Kidney (tissue), 14 donors: ENCODE data around the gene CLASP1. TPM values are rescaled to one million over a fixed set of nuclear protein-coding genes. Genes with fewer than 3 reads are reported as not detected.

Experiments used
- DNase-seq, 5 donors: peaks; one replicate each; pipeline ENCODE4 v3.0.0-alpha.2; 2013 to 2020
- FAIRE-seq: peaks from 2 replicates; lab custom pipeline; 2012; peaks lifted over from hg19 to GRCh38; lab: Jason Lieb, UNC
- H3K27ac ChIP-seq, 2 donors: one replicate each; pipeline ENCODE4 v1.7.0; 2013; ENCODE audit warnings: low read depth in 2 of 2, low read length in 2 of 2, inconsistent platforms in 1 of 2
- H3K27me3 ChIP-seq: one replicate; pipeline ENCODE4 v1.7.1; 2013; ENCODE audit warnings: low read length, inconsistent platforms; ENCODE audit not compliant: control insufficient read depth, insufficient read depth
- H3K36me3 ChIP-seq, 3 donors: one replicate each; pipeline versions ENCODE4 v1.7.0 to v1.7.1; 2013; ENCODE audit warnings: low read length in 3 of 3, control low read depth in 1 of 3, inconsistent platforms in 1 of 3; ENCODE audit not compliant: insufficient read depth in 3 of 3, control insufficient read depth in 2 of 3
- H3K4me1 ChIP-seq, 3 donors: one replicate each; pipeline versions ENCODE4 v1.7.0 to v1.7.1; 2013; ENCODE audit warnings: low read length in 3 of 3, inconsistent platforms in 1 of 3, low read depth in 1 of 3; ENCODE audit not compliant: control insufficient read depth in 2 of 3, insufficient read depth in 2 of 3
- H3K4me3 ChIP-seq, 3 donors: one replicate each; pipeline versions ENCODE4 v1.7.0 to v1.8.1; 2013; ENCODE audit warnings: low read length in 3 of 3, control low read depth in 1 of 3, inconsistent platforms in 1 of 3
- H3K9ac ChIP-seq, 3 donors: one replicate each; pipeline versions ENCODE4 v1.7.0 to v1.7.1; 2013; ENCODE audit warnings: low read length in 3 of 3, control low read depth in 1 of 3, inconsistent platforms in 1 of 3
- H3K9me3 ChIP-seq, 3 donors: one replicate each; pipeline versions ENCODE4 v1.7.0 to v1.7.1; 2013; ENCODE audit warnings: low read length in 3 of 3, control low read depth in 1 of 3, inconsistent platforms in 1 of 3; ENCODE audit not compliant: control insufficient read depth in 2 of 3, insufficient read depth in 1 of 3
- intact Hi-C: fragments of 100-400 bp; cut with DNase I; formaldehyde crosslinking; loops from one replicate; pipeline ENCODE4 v1.11.1; 2022
- polyA plus RNA-seq: library from polyadenylated mRNA; stranded (reverse); fragments of 350-450 nt; fragmentation: Illumina TruSeq; extraction: RNeasy Lipid Tissue Mini Kit (QIAGEN cat#74804); gene quantifications from one replicate; pipeline ENCODE4 v1.2.3, GENCODE V29; 2014; ENCODE audit warnings: low read depth, low replicate concordance; ENCODE audit not compliant: insufficient read depth
- total RNA-seq: library from RNA; stranded (reverse); fragmentation: NEBNext Ultra II Directional; extraction: Animal tissue kit (Norgen Biotek cat#: 25700); gene quantifications from one replicate; pipeline ENCODE4 v1.2.1, GENCODE V29; 2021
- TF ChIP-seq, protein P1 (sequence below): IDR thresholded peaks from 3 replicates; pipeline ENCODE4 v1.5.1; 2012; ENCODE audit warnings: mild to moderate bottlenecking, moderate library complexity, borderline replicate concordance; ENCODE audit not compliant: insufficient read depth; ENCODE audit errors: extremely low read depth
- donor health status: control.
- donor health status: control.
- donor health status: control.
- donor health status: control.
- donor health status: control.
- donor health status: DM: yes; HTN: yes; CAD: no.
- donor health status: Normal renal cell carcinoma (clear cell type).

The CLASP1 gene
- total and polyA plus RNA-seq, 2 donors from 2014 or later: 6.8 to 71.5 TPM

DNA sequence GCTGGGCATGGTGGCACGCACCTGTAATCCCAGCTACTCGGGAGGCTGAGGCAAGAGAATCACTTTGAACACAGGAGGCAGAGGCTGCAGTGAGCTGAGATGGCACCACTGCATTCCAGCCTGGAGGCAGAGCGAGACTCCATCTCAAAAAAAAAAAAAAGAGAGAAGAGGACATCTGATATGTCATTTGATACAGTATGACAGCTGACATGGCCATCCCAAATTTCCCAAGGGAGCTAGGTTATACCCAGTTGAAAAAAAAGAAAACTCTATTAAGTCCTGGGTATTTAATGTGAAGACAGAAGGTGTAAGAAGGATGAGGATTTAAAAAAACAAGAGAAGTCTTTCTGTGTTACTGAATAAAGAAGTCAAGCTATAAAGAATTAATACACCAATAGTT is 23.3 kb downstream of the CLASP1 start:
- H3K9me3 ChIP-seq: no peaks in the 10 kb centered on the region
- H3K27ac ChIP-seq: no peak overlapping the region
- no peaks in the 10 kb centered on the region for H3K36me3 ChIP-seq
- H3K27me3 ChIP-seq: no peaks in the 10 kb centered on the region
- no peak overlapping the region for H3K9ac ChIP-seq
- TF ChIP-seq, protein P1, sequence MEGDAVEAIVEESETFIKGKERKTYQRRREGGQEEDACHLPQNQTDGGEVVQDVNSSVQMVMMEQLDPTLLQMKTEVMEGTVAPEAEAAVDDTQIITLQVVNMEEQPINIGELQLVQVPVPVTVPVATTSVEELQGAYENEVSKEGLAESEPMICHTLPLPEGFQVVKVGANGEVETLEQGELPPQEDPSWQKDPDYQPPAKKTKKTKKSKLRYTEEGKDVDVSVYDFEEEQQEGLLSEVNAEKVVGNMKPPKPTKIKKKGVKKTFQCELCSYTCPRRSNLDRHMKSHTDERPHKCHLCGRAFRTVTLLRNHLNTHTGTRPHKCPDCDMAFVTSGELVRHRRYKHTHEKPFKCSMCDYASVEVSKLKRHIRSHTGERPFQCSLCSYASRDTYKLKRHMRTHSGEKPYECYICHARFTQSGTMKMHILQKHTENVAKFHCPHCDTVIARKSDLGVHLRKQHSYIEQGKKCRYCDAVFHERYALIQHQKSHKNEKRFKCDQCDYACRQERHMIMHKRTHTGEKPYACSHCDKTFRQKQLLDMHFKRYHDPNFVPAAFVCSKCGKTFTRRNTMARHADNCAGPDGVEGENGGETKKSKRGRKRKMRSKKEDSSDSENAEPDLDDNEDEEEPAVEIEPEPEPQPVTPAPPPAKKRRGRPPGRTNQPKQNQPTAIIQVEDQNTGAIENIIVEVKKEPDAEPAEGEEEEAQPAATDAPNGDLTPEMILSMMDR: no peak
- FAIRE-seq (no peak), DNase-seq (no peak)
- H3K4me3 ChIP-seq: no peak overlapping the region
- intact Hi-C loops: no loop called here
- H3K4me1 ChIP-seq: peaks cover 0 to 6% (median 4%) of the 10 kb centered on the region in 3 donors

DNA sequence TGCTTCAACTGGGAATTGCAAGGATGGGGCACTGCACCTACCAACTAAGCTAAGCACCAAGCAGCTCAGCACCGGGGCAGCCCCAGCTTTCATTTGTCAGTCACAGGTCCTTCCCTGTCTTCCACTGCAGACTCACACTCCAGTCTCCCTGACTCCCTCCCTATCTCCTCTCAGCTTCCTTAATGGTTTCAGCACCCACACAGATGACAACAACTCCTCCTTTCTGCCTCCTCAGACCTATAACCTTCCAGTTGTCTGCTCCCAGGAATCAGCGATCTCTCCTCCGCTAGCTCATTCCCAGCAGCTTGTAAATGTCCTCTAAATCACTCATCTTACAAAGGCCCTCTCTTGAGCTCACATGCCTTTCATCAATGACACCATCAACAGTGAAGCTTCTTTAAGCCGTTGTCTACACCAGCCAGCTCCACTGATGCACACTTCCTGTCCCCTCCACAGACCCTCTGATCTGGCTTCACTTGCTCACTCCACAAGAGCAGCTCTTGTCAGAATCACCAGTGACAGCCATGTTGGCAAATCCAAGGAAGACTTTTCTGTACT is 32.1 kb downstream of the CLASP1 start:
- Histone ChIP-seq H3K4me1 (peaks cover 0 to 5% (median 4%) of the 10 kb centered on the region in 3 donors), H3K36me3 (no peaks in the 10 kb centered on the region), H3K27me3 (no peaks in the 10 kb centered on the region), H3K27ac (no peak overlapping the region), H3K9ac (no peak overlapping the region), H3K4me3 (no peak overlapping the region), H3K9me3 (no peaks in the 10 kb centered on the region)
- FAIRE-seq (no peak), DNase-seq (peak in 2 of 5 donors; percentile 22 to 24)
- intact Hi-C loops: no loop called here
- TF ChIP-seq, protein P1: no peak

DNA sequence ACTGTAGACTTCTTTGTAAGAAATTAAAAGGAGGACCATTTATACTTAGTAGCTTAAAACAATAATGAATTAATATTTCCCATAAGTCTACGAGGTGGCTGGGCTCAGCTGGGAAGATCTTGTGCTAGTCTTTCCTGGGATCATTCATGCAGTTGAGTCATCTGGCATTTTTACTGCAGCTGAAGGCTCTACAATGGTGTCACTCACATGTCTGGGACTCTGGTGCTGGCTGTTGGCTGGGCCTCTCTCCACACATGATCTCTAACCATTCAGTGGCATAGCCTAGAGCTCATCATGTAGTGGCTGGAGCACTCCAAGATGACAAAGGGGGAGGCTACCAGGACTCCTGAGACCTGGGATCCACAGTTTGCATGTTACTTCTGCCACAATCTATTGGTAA is 35.5 kb downstream of the CLASP1 start:
- intact Hi-C loops: no loop called here
- Histone ChIP-seq H3K9ac (no peak overlapping the region), H3K4me1 (peaks cover 0 to 8% (median 5%) of the 10 kb centered on the region in 3 donors), H3K27ac (no peak overlapping the region), H3K36me3 (no peaks in the 10 kb centered on the region), H3K4me3 (no peak overlapping the region), H3K27me3 (no peaks in the 10 kb centered on the region), H3K9me3 (no peaks in the 10 kb centered on the region)
- TF ChIP-seq, protein P1: no peak
- DNase-seq: no peak
- no peak for FAIRE-seq

DNA sequence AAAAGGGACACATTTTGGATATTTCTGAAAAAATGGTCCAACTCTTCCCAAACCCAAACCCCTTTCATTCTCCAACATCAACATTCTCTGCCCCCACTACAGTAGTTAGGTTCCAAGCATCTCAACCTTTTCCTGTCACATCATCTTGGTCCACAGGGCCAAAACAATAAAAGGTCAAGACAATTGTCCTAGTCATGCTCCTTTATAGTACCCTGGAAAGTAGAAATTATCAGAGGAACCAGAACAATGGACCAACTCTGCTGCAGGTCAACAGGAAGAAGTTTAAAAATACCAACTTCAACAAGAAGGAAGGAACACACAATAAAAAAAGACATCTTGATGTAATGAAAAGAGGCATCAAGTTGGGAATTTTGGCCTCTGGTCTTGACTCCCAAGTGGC is 36.1 kb downstream of the CLASP1 start:
- Histone ChIP-seq H3K9ac (no peak overlapping the region), H3K4me1 (peaks cover 0 to 8% (median 7%) of the 10 kb centered on the region in 3 donors), H3K27ac (no peak overlapping the region), H3K36me3 (no peaks in the 10 kb centered on the region), H3K27me3 (no peaks in the 10 kb centered on the region), H3K9me3 (no peaks in the 10 kb centered on the region), H3K4me3 (no peak overlapping the region)
- intact Hi-C loops: no loop called here
- DNase-seq (no peak), FAIRE-seq (no peak)
- TF ChIP-seq, protein P1: no peak
